Chondrocyte (in vitro differentiated cells): ENCODE measurements around the gene MYO1B. TPM values are rescaled to one million over a fixed set of nuclear protein-coding genes. Genes with fewer than 3 reads are reported as not detected.
A peak's percentile ranks its signal among the peaks of the same experiment; 100 is the strongest.

Source experiments
- DNase-seq: peaks from one replicate; pipeline ENCODE4 v3.0.0; 2021; ENCODE audit warnings: mixed read lengths, low spot score
- H3K27ac Mint-ChIP-seq: one replicate; pipeline ENCODE4 v1.8.0; 2021; ENCODE audit warnings: mild to moderate bottlenecking, moderate library complexity, mixed read lengths; ENCODE audit not compliant: unreplicated experiment
- H3K27me3 Mint-ChIP-seq: 2 replicates; pipeline ENCODE4 v1.8.0; 2021; ENCODE audit warnings: low read depth, mixed read lengths
- H3K36me3 Mint-ChIP-seq: 2 replicates; pipeline ENCODE4 v1.8.0; 2021; ENCODE audit warnings: low read depth, mixed read lengths
- H3K4me1 Mint-ChIP-seq: 2 replicates; pipeline ENCODE4 v1.8.0; 2021; ENCODE audit warnings: low read depth, mild to moderate bottlenecking, mixed read lengths
- H3K4me3 Mint-ChIP-seq: one replicate; pipeline ENCODE4 v1.8.0; 2021; ENCODE audit warnings: mild to moderate bottlenecking, moderate library complexity, mixed read lengths; ENCODE audit not compliant: unreplicated experiment
- H3K9me3 Mint-ChIP-seq: 2 replicates; pipeline ENCODE4 v1.8.0; 2021; ENCODE audit warnings: low read depth, mixed read lengths
- CTCF ChIP-seq: fragments of 200-600 bp; sonication (generic); IDR thresholded peaks from 2 replicates; pipeline ENCODE4 v1.5.0; 2021; ENCODE audit warnings: antibody characterized with exemption, mild to moderate bottlenecking, moderate library complexity
- total RNA-seq: library from RNA; stranded (reverse); gene quantifications from 3 replicates; pipeline ENCODE4 v1.2.1, GENCODE V29; 2021

MYO1B gene
- total RNA-seq, 1 donor from 2014 or later = 114 TPM

- DNase-seq = no peak
- no peak overlapping the region for H3K4me3 Mint-ChIP-seq
- peak overlapping the region; percentile 50 for H3K27ac Mint-ChIP-seq
- peak; percentile 95 for TF ChIP-seq CTCF
- H3K27me3 Mint-ChIP-seq = no peaks in the 10 kb centered on the region
- no peaks in the 10 kb centered on the region for H3K9me3 Mint-ChIP-seq
- H3K36me3 Mint-ChIP-seq = no peaks in the 10 kb centered on the region
- H3K4me1 Mint-ChIP-seq = peaks cover 30% of the 10 kb centered on the region
Measured at GRCh38 chr2:191218292-191218898, 26.8 kb upstream of the MYO1B start.

GRCh38 chr2:191220671-191221070 lies 24.5 kb upstream of the MYO1B start:
- Mint-ChIP-seq H3K27me3 (no peaks in the 10 kb centered on the region), H3K9me3 (no peaks in the 10 kb centered on the region), H3K4me1 (peaks cover 39% of the 10 kb centered on the region), H3K4me3 (no peak overlapping the region), H3K36me3 (no peaks in the 10 kb centered on the region), H3K27ac (no peak overlapping the region)
- DNase-seq = no peak
- no peak for TF ChIP-seq CTCF

DNA sequence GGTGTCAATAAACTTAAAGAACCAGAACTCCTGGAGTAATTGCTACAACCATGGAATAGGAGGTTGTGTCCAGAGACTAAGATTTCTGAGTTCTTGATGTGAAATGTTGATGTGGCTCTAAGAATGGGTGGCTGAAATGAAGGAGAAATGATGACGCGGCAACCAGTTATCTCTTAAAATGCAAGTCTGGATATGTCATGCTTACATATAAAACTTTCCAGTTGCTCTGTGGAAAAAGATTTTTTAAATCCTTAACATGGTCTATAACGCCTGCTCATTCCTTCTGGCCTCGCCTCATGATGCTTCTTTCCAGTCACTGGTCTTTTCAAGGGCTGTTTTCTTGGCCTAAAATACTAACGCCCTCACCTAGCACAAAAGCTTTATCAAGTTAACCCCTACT lies 23.5 kb upstream of the MYO1B start:
- no peak overlapping the region for H3K4me3 Mint-ChIP-seq
- no peak for TF ChIP-seq CTCF

DNA sequence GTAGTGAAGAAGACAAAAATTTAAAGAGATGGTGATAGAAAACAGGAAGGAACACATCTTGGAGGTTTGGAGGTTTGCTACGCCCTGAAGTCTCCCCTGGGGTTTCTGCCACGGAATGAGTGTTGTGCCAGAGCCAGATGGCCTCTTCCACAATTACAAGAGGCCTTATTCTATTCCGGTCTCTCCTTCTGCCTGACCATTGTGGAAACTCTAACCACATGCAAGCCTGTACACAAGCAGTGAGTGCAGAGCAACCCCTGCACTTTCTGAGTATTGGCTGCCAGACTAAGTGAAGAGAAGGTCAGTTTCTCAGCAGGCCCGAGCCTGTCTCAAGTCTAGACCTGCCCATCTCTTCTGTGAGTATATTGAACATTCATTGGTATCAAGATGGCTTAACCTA lies 22.7 kb upstream of the MYO1B start:
- Mint-ChIP-seq H3K4me3 (no peak overlapping the region), H3K4me1 (peaks cover 53% of the 10 kb centered on the region), H3K27me3 (no peaks in the 10 kb centered on the region), H3K27ac (peak overlapping the region; percentile 28), H3K9me3 (no peaks in the 10 kb centered on the region), H3K36me3 (no peaks in the 10 kb centered on the region)
- TF ChIP-seq CTCF = no peak
- DNase-seq = no peak

More for the DNA sequence above, 23.5 kb upstream of the MYO1B start:
- Mint-ChIP-seq H3K9me3 (no peaks in the 10 kb centered on the region), H3K4me1 (peaks cover 49% of the 10 kb centered on the region), H3K27me3 (no peaks in the 10 kb centered on the region), H3K27ac (no peak overlapping the region), H3K36me3 (no peaks in the 10 kb centered on the region)
- DNase-seq = no peak

- no peaks in the 10 kb centered on the region for H3K36me3 Mint-ChIP-seq
- no peak overlapping the region for H3K4me3 Mint-ChIP-seq
- no peaks in the 10 kb centered on the region for H3K9me3 Mint-ChIP-seq
- peaks cover 51% of the 10 kb centered on the region for H3K4me1 Mint-ChIP-seq
- DNase-seq = no peak
- no peak overlapping the region for H3K27ac Mint-ChIP-seq
- TF ChIP-seq CTCF = no peak
- no peaks in the 10 kb centered on the region for H3K27me3 Mint-ChIP-seq
Measured at GRCh38 chr2:191222952-191223351, 22.3 kb upstream of the MYO1B start.
